Germinal center (tissue), 1 donor: ENCODE data around the gene ZBTB26.
"Not testable (repeated sequence)": the region's sequence is repeated elsewhere in the genome, so short reads cannot be mapped to it uniquely, and the experiment has no call there.

ENCODE experiments used
- DNase-seq: peaks from one replicate; pipeline ENCODE4 v3.0.0; 2012; ENCODE audit warnings: mixed read lengths, low spot score

Gene ZBTB26

GRCh38 chr9:122929796-122930354 lies 1.4 kb downstream of the ZBTB26 start:
- no peak for DNase-seq

GRCh38 chr9:122923947-122924346 lies 7.4 kb downstream of the ZBTB26 start:
- DNase-seq, result no peak

- DNase-seq, result no peak
Observed at GRCh38 chr9:122922713-122923112, 8.6 kb downstream of the ZBTB26 start.

- DNase-seq, result no peak
Observed at GRCh38 chr9:122918310-122918709, 13.0 kb downstream of the ZBTB26 start.

DNA sequence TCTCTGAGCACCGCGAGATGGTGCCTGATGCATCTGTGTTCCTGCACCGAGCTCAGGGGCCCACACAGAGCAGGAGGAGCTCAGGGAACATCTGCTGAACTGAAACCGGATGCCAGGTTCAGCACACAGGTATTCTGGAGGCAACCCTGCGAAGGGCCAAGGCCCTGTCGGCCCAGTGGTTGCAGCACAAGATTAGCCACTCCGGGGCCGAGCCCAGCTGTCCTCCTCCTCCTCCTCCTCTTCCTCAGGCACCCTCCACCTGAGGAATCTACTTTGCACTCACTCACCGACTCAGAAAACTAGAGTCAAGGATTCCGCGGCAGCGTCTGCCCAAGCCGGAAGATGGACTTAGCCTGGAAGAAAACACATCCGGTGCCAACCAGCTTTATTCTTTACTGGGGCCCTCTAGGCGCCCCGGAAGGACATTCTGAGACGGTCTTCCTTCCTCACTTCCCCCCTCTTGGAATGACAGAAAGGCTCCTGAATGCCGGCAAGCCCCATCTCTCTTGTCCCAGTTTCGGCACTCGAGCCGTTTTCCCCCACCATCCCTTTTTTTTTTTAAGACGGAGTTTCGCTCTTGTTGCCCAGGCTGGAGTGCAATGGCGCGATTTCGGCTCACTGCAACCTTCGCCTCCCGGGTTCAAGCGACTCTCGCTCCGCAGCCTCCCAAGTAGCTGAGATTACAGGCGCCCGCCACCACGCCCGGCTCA lies 18.2 kb downstream of the ZBTB26 start, which contains the start of gene ZBTB6:
Gene ZBTB6, minus strand, starts transcription at position 360 of the 710 bp plus-strand sequence. CDS start 1,251 bp downstream, outside the sequence.
- peak; percentile 83 for DNase-seq

DNA sequence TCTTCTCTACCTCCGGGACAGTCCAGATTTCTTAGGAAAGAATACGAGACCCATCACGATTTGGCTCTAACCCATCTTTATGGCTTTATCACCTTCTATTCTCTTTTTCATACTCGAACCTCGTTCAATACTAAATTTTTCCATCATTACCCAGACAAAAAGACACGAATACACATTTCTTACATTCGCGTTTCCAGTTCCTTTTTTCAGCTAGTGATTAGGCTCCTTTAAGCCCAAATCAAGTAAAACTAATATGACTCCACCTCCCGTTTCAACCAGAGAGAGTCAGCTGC lies 18.7 kb downstream of the ZBTB26 start:
- no peak for DNase-seq

- not testable (repeated sequence) for DNase-seq
Observed at GRCh38 chr9:122906122-122906521, 25.2 kb downstream of the ZBTB26 start.

DNA sequence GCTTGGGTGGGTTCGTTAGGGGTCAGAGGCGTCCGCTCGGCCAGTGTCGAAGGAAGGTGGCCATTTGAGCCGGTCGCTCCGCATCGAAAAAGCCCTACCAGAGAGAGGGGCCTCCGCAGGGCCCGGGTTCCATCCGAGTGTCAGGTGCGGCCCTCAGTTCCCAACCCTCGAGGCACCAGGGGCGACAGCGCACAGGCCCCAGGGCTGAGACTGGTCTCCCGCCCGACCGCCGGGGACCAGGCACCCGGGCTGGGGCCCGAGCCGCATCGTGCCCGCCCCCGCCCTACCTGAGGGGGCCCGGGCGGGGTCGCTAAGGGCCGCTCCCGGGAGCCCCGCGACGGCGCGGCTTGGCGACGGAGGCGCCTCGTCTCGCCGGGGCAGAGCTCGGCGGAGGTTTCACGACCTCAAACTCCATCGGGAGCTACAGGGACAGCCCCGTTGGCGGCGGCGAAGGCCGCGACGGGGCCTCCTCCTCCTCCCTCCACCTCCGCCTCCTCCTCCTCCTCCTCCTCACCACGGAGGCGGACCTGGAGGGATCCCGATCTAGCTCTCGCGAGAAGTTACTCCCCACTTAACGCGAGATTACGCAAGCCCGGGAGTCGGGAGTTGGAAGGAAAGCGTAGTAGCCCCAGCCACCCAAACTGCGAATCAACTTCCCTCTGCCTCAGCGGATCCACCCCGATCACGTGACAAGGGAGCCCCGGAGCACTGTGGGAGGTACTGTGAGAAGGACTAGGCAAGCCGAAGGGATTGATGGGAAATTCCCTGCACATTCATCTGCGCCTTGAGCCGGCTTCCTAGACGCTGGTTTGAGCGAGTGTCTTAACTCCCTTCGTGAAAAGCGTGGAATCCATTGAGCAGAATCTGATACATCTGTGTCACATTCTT lies 26.2 kb downstream of the ZBTB26 start, which contains the start of gene RC3H2:
Gene RC3H2, minus strand, starts transcription at position 537 of the 888 bp plus-strand sequence. CDS start 7,850 bp downstream, outside the sequence.
- peak; percentile 87 for DNase-seq

GRCh38 chr9:122904466-122904822 lies 26.9 kb downstream of the ZBTB26 start:
- no peak for DNase-seq

DNA sequence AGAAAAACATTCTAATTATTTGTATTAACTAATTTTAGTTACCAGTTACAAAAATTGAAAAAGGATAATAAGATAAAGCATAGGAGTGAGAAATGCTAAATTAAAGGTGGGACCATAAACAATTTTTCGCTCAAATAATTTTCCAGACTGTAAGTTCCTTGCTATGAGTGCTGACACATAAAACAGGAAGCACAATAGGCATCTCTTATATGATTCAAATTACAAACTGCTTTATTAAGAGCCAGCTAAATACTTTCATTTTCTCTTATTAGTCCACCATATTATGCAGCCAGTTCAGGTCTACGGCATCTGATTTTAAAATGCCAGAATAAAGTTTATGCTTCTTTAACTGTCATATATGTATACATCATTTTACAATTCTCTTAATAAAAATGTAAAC lies 30.5 kb downstream of the ZBTB26 start:
- DNase-seq, result peak; percentile 50

DNA sequence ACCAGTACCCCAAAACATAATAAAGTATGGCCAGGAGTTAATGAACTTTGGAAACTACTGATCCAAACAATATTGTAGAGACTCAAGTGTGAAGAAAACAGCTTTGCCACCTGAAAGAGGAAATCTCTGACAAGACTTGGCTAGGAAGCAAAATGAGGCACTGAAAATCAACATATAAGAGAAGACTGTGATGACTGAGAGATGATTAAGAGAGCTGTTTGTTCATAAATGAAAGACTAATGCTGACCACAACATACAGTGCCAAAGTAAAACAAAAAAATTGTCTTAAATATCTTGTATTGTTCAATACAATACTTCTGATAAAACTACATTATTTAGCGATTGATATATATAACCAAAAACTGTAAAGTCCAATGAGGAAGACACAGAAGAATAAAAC lies 33.3 kb downstream of the ZBTB26 start:
- no peak for DNase-seq

DNA sequence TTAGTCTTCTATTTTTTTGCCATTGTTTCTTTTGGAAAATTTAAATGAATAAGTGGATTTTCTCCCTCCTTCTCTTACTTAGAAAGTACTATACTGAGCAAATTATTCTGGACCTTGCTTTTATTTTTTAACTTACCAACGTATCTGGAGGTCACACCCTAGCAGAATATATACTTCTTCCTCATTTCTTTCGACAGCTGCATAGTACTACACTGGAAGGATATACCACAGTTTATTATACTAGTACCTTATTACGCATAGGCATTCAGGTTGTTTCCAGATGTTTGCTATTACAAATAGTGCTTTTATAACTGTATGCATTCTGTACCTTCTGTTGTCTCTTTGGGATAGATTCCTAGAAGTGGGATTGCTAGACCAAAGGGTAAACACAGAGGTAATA lies 42.8 kb downstream of the ZBTB26 start:
- no peak for DNase-seq

DNA sequence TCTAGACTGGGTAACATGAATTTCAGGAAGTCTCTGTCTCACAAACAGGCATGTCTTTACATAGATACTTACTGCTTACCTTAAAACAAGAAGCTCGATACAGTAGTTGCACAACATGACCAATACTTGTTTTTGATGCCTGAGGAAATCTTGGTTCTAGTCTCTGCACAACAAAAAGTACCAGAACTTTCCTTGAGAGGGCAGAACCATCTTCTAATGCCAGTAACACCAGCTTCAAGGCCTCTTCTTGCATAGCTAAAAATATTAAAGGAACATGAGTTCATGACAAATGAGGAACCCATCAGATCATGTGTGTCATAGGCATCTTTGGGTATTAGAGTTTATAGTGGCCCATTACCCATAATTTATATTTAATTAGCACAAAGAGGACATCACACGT lies 48.2 kb downstream of the ZBTB26 start:
- no peak for DNase-seq

DNA sequence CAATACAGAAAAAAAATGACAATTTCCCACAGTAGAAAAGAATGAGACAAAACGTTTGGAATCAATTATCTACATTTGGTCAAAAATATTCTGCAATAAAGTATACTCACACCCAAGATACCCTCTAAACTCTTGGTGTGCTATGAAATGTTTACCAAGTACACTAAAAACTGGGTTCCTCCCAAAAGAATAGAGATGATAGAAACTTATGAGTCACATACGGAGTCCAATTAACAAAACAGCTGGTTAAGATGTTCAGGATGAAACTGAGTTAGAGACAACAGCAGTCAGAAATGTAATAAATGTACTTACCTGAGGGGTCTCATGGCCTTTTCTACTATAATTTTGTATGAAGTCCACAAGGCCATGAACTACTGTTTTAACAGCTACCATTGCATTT lies 51.9 kb downstream of the ZBTB26 start:
- no peak for DNase-seq

GRCh38 chr9:122875523-122875922 lies 55.8 kb downstream of the ZBTB26 start:
- DNase-seq, result no peak

GRCh38 chr9:122867276-122867675 lies 64.0 kb downstream of the ZBTB26 start:
- not testable (repeated sequence) for DNase-seq

GRCh38 chr9:122866079-122866478 lies 65.2 kb downstream of the ZBTB26 start:
- no peak for DNase-seq
